Stimulated activated naive CD4-positive, alpha-beta T cell (primary cell): ENCODE results near the gene KIAA1755.
"Not testable (repeated sequence)": the region's sequence is repeated elsewhere in the genome, so short reads cannot be mapped to it uniquely, and the experiment has no call there.

Experiments
- DNase-seq, 6 experiments: peaks; one replicate each; lab custom pipeline; 2025; lab: John Stamatoyannopoulos, UW

KIAA1755 gene

GRCh38 chr20:38290829-38291814, 30.6 kb upstream of the KIAA1755 start:
- no peak for DNase-seq

GRCh38 chr20:38286586-38287531, 26.3 kb upstream of the KIAA1755 start:
- DNase-seq = no peak

GRCh38 chr20:38284893-38285444, 24.4 kb upstream of the KIAA1755 start:
- no peak for DNase-seq

- DNase-seq = not testable (repeated sequence)
Observed at GRCh38 chr20:38284066-38284650, 23.6 kb upstream of the KIAA1755 start.

- DNase-seq = no peak
Observed at GRCh38 chr20:38283236-38283635, 22.7 kb upstream of the KIAA1755 start.

- DNase-seq = not testable (repeated sequence)
Observed at GRCh38 chr20:38281176-38281915, 20.8 kb upstream of the KIAA1755 start.

GRCh38 chr20:38278763-38279162, 18.2 kb upstream of the KIAA1755 start:
- DNase-seq = no peak

GRCh38 chr20:38278131-38278530, 17.6 kb upstream of the KIAA1755 start:
- no peak for DNase-seq

- DNase-seq = no peak
Observed at GRCh38 chr20:38277691-38278090, 17.2 kb upstream of the KIAA1755 start.

GRCh38 chr20:38277285-38277684, 16.8 kb upstream of the KIAA1755 start:
- no peak for DNase-seq

GRCh38 chr20:38275815-38276550, 15.4 kb upstream of the KIAA1755 start:
- DNase-seq = no peak

GRCh38 chr20:38272961-38273360, 12.4 kb upstream of the KIAA1755 start:
- no peak for DNase-seq

- no peak for DNase-seq
Observed at GRCh38 chr20:38272398-38272797, 11.9 kb upstream of the KIAA1755 start.

GRCh38 chr20:38271608-38272120, 11.1 kb upstream of the KIAA1755 start:
- no peak for DNase-seq

GRCh38 chr20:38270869-38271605, 10.5 kb upstream of the KIAA1755 start:
- DNase-seq = no peak

GRCh38 chr20:38269715-38270114, 9.2 kb upstream of the KIAA1755 start:
- no peak for DNase-seq

- DNase-seq = no peak
Observed at GRCh38 chr20:38269040-38269439, 8.5 kb upstream of the KIAA1755 start.

- no peak for DNase-seq
Observed at GRCh38 chr20:38267901-38268514, 7.5 kb upstream of the KIAA1755 start.

GRCh38 chr20:38267296-38267695, 6.8 kb upstream of the KIAA1755 start:
- DNase-seq = no peak
